NCI-H187 treated with DMSO at 0.1 percent for 48 hours (cell line): Measurements from ENCODE around the gene EIF4G2.

ENCODE experiments used
- DNase-seq: peaks from one replicate; lab custom pipeline; 2025; lab: John Stamatoyannopoulos, UW

The EIF4G2 gene

DNA sequence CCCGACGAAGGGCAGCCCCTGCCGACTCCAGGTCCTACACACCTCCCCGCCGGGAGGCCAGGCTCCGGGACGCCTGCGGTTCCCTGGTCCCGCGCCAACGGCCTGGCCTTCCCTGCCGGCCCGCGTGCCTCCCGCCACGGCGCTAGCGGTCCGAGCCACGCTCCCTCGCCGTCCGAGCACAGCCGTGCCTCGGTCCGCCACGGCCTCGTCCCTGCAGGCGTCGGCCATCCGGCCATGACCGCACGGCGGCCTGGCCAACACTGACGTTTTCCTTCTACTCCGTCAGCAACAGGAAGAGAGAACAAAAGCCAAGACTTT is 532 bp downstream of the EIF4G2 start:
- DNase-seq, result no peak

DNA sequence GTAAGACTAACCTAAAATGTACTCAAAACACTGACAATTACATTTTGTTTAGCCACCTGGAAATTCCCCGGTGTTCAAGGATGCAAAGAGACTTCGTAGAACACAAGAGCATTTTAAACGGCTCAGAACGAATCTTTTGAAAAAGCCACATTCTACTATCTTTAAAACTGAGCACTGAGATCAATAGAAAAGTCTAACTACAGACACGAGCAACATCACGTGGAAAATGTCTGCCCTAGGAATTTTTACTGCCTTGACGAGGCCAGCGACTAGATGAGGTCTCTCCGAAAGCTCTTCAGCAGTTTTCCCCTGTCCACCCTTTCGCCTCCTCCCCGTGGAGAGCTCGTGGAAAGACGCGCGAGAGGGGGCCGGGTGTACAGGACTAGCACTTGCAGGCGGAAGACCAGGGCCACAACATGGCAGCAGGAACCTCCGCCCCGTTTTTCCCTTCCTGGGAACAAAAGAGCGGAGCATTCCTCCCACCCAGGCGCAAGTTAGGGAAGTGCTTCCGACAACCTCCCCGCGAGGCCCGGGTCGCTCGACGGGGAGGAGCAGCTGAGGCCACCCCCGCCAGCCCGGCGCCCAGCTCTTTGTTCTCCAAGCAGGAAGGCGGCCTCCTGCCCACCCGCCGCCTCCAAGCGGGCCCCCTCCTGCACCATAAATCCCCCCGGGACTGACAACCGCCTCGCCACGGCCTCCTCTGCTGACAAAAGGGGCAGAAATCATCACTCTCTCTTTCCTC is 1.1 kb downstream of the EIF4G2 start:
- DNase-seq, result no peak

DNA sequence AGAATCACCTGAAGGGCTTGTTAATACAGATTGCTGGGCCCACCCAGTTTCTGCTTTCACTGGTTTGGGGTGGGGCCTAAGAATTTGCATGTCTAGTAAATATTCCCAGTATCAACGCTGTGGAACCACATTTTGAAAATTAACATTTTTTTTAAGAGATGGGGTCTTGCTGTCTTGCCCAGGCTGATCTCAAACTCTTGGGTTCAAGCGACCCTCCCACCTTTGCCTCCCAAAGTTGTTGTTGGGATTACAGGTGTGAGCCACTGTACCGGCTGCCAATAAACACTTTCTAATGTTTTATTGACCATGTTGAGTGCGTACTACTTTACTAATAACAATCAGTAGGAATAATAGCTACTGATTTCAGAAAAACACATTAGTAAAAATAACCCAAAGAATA is 2.5 kb downstream of the EIF4G2 start:
- no peak for DNase-seq

DNA sequence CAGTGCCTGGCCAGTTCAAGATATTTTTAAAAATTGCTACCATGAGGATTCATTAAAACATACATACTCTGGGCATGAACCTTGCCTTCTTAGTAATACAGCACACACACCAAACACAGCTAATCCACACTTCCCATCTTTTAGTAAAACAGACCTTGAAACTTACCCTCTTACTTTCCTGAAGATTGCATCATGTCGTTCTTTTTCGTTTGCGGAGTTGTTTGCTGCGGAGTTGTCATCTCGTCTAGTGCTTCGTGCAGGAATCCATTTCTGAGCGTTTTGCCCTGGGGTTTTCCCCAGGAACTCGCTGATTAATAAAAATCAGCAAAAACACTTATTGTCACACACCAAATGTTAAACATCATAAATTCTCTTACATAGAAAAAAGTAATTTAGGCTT is 3.0 kb downstream of the EIF4G2 start:
- no peak for DNase-seq

DNA sequence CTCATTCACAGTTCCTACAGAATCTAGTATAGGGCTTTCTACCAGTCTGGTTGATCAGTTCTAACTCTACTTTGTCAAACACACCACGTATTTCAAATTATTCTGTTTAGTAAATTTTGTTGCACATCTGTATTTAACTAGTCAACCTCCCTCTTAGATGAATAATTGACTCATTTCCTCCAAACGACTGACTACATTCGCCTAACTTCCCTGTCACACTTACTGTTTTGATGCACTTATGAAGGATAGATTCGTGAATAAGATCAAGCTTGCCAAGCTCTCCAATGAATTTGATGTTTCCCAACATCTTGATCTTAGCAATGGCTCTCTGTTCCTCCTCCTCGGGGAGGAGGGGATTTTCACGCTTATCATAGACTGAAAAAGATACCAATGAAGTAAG is 5.0 kb downstream of the EIF4G2 start:
- DNase-seq, result no peak

DNA sequence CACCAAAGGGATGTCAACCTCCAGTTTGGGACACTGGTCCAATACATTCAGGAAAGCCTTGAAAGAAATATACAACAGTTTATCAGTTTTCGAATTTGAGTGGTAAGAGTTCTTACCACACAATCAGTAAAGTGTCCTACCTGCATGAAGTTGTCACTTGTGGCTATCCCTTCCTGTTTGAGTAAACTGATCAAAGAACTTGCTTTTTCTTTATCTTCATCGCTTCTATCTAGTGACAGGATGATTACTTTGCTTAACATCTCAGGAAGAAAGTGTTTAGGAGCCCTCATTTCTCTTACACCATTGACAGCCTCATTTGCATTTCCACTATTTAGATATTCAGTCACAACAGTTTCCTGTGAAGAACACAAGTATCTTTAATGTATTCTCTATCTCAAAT is 8.4 kb downstream of the EIF4G2 start:
- DNase-seq, result no peak

DNA sequence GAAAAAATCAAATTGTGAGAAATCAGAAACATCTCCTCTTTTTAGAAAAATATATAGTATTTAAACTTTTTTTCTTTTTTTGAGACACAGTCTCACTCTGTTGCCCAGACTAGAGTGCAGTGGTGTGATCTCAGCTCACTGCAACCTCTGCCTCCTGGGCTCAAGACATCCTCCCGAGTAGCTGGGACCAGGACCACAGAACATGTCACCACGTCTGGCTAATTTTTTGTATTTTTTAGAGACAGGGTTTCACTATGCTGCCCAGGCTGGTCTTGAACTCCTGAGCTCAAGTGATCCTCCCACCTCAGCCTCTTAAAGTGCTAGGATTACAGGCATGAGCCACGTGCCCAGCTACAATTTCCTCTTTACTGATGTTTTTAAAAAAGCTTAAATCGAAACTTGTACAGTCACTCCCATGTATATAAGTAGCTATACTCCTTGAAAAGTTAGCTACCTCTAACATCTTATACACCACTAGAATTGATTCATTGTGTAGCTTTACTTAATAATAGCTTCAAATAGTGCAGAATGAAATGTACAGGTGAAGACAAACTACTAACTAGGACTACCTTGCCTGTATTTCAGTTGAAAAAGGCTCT is 10.3 kb downstream of the EIF4G2 start:
- DNase-seq, result no peak

DNA sequence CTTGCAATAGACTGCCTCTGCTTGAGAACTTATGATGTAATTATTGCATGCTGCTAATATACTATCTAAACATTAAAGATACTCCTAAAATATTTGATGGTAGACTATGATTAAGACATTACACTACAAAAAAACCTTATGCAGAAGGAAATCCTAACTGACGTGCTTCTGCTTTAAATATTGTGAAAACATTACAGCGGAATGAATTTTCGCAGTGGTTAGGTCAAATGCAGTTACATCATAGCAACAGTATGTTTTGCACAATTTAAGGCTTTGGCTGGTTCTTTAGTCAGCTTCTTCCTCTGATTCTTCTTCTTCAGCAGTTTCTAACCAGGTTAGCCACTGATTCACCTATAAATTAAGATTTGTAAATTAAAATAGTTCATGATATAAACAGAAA is 11.2 kb downstream of the EIF4G2 start:
- DNase-seq, result no peak

DNA sequence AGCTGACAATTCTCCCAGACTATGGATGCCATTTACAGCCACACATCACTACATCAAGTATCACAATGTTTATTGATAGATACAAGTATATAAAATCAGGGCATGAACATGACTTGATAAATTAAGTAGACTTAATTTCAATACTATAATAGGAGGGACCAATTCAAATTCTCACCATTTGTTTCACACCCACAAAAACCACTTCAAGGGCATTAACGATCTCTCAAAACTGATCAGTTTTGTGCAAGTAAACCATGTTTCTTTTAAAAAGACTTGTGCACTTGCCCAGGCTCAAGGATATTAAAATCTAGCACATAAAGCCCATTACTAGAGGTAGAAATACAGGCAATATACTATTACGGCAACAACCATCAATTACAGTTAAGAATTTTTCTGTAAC is 11.7 kb downstream of the EIF4G2 start:
- DNase-seq, result no peak

DNA sequence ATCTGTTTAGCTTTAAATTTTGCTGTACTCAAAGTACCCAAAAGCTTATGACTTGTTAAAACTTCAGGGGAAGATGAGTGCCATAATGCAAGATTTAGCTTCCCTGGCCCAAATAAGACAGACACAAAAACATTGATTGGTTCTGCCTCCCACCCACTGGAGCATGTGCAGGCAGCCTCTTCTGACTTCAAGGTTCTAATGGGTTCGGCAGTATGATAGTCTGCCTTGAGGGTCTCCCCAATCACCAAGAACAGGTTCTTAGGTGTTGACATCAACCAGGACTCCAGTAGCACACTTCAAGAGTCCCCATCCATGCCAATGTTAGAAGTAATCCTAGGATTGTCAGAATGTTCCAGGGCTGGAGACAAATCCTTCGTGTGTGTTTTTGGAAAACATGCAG is 12.5 kb downstream of the EIF4G2 start:
- DNase-seq, result no peak

DNA sequence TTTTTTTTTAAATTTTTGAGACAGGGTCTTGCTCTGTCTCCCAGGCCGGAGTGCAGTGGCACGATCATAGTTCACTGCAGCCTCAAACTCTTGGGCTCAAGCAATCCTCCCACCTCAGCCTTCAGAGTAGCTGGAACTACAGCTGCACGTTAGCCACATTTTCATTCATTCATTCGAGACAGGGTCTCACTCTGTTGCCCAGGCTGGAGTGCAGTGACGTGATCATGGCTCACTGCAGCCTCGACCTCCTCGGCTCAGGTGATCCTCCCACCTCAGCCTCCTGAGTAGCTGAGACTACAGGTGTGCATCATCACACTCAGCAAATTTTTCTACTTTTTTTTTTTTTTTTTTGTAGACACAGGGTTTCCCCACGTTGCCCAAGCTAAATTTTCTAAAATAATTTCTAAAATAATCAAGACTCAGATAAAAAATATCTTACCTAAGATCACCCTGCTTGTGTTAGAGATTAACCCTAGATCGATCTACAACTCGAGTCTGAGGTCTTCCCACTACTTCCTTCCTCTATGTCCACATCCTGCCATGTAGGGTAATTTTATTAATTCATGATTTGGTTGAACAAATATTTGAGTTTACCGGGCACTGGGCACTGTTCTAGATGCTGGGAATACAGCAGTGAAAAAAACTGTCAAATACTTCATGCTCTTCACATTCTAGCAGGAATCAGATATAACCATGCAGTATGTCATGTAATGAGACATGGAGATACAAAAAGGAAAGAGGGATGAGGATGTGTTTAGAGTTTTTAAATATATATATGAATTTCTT is 15.1 kb downstream of the EIF4G2 start:
- no peak for DNase-seq

DNA sequence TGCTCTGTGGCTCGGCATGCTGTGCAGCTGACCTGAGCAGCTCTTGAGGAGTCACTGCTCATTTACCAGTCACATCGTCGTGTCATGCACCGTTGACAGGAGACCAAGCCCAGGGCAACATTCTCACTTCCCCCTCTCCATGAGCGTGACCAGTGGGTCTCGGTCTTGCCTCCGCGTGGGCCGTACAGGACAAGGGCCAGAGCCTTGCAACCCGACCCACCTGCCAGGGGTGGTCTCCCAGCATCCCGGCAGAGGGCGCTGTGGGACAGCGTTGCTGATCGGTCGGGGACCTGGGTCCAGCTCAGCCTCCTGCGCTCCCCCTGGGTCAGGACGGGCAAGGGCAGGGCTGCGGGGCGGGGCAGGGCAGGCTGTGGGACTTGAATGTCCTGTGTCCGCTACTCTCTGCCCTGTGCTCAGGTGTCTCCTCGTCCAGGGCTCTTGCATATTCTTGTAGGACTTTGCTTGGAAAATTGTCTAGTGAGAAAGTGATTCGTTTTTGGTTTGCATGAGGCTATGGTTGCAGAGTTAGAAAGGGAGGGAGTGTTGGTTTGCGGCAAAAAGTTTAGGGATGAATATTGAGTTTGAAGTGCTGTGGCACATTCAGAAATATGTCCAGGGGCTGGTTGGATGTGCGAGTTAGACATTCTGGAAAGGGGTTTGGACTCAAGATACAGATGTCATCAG is 16.2 kb downstream of the EIF4G2 start:
- DNase-seq, result no peak

DNA sequence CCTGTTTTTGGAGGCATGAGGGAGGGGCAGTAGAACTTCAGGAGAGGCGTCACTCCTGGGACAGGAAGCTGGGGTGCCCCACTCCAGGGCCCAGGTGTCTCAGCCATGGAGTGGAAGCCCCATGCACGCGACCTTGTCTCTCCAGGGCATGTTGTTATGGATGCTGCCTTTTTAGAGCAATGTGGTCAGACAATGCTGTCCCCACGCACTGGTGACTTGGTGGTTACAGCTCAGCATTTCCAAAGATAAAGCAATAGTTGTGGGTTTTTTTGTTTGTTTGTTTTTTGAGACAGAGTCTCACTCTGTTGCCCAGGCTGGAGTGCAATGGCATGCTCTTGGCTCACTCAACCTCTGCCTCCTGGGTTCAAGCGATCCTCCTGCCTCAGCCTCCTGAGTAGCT is 22.3 kb downstream of the EIF4G2 start:
- DNase-seq, result no peak

DNA sequence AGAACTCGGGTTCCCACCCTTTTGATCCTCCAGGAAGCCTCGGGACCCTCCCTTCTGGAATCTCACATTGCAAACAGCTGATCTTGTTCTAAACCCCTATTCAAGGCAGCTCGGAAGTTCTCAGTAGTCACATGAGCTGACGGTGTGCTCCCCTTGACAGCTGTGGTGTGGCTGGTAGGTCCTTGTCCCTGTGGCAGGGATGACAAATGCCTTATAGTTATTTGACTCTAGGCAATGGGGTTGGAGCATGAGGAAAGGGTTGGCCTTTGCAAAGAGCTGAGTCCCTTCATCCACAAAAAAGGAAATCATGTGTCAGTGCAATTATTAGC is 23.6 kb downstream of the EIF4G2 start:
- DNase-seq, result no peak

DNA sequence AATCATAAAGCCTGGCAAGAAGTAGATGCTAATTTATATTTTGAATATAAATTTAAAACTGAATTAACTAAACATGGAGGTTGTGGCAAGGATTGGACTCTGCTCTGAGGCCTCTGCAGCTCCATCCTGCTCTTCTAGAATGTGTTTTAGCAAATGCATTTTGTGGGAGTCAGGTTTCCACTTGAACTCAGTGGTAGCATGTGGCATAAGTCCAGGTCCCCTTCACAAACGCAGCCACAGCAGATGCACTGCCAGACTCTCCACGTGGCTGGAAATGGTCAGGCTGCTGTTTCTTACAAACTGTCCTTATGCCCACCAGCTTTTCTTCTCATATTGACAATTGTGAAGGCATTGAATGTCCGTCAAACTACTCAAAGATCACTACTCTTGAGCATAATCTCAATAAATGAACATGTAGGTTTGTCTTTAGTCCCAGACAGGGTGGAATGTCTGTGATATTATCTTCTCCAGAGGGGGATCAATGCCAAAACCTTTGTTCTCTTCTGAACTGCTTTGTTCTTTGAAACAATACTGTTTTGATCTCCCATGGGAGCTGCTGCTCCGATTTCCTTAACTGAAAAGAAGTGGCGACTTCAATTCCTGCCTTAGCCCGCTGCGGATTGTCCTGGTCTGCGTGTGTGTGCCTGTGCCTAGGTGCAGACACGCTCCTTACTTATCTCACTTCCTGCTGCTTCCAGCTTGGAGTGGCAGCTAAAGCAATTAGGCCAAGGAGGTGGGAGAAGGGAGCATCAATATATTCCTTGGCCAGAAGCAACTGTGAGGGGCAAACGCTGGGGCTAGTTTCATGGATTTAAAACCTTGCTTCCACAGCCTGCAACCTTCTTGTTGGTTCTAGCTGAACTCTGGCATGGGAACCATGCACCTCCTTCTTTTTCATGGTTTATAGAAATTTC is 24.2 kb downstream of the EIF4G2 start:
- DNase-seq, result peak; percentile 65

DNA sequence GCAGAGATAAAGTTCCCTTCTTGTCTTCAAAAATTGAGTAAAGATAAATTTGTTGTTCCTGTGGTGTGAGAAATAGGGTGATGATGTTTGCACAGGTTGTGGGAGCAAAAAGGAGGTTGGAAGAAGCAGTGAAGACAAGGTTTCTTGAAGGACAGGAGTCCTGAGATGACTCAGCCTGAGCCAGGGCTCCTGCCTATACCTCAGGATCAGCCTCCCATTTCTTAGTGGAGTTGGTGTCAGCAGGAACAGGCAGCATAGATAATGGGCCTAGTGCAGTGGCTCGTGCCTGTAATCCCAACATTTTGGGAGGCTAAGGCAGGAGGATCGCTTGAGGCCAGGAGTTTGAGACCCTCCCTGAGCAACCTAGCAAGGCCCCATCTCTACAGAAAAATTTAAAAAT is 28.7 kb downstream of the EIF4G2 start:
- no peak for DNase-seq

DNA sequence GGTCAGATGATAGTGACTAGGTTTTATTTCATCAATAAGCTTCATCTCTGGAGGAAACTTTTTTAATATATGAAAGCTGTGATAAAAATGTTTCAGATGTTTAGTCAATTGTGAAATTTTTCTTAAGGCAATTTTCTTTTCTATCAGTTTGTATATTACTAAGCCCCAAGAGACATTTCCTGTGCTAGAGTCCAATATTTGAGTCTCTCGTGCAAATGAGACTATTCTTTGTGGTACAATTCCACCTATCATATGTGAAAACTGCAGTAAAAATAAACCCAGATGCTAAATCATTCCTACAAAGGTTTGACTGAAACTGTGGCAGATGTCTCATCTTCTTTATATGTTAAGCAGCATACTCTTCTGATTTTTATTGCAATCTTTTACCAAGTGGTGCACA is 29.6 kb downstream of the EIF4G2 start:
- DNase-seq, result no peak

DNA sequence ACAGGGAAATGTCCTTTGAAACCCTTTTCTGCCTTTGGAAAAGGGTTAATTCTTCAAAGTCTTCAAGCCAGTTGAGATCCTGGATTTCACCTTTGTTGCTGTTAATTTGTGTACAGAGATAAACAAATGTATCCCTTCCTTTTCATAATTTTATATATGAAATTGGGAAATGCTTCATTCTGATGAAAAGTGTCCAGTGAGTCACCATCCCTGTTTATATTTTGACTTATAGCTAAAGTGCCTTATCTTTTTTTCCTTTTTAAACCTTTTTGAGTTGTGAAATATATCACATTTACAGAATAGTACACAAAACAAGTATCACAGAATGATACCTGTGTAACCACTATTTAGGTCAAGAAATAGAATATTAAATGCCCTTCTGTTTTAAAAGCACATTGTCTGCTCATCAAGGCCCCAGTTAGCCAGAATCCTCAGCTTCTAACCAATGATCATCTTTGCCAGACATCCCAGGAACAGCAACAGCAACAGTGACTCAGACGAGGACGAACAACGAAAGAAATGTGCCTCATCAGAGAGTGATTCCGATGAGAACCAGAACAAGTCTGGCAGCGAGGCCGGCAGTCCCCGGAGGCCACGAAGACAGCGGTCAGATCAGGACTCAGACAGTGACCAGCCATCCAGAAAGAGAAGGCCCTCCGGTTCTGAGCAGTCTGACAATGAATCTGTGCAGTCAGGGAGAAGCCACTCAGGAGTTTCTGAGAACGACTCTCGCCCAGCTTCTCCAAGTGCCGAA is 30.3 kb downstream of the EIF4G2 start:
- no peak for DNase-seq

DNA sequence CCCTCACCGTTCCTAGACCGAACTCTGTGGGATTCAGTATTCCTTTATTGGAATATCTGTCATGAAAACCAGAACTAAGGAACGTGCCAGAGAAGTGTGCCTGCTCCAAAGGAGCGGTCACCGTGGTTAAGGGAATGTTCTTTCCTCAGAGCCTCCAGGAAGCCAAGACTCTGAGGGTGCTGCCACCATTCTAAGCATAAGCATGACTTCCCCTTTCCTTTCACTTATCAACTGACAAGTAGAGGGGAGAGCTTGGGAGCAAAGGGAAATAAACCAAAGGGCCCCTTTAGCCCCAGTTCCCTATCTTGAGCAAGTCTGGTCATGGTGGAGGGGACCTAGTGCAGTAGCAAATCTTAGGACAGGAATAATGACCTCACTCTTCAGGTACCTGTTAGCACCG is 30.9 kb downstream of the EIF4G2 start:
- no peak for DNase-seq

DNA sequence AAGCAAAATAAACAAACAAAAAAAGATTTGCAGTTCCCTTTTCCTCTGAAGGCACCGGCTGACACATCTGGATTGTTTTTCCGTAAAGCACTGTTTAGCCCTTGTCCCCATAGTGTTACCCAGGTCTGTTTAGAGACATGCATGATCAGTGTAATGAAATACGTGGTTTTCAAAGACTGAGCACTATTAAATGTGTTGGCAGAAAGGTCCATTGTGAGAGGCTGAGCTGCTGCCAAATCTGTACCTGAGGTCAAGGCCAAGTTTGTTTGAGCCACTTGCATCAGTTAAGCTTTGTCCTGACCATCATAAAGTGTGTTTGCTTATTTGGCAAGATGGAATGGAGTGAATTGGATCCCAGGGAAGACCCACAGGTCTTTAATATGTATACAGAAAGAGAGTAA is 31.3 kb downstream of the EIF4G2 start:
- no peak for DNase-seq

DNA sequence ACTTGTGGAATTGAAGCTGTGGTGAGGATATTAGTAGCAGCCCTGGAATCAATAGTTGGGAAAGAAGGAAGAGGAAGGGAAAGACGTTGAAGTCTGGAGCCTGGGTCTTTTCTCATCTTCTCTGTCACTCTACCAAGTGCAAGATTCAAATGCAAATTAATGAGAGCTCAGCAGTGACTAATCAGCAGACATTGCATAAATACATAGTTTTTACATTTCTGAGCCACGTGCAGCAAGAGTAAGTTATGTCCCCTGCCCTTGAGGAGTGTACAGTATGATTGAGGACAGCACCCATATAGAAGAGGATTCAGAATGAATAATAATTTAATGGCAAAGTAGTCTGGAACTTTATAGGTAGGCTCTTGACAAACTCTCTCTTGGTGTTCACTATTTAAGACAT is 33.9 kb downstream of the EIF4G2 start:
- no peak for DNase-seq
